ENCODE results near the gene SLC9A5. TPM values are rescaled to one million over a fixed set of nuclear protein-coding genes. Genes with fewer than 3 reads are reported as not detected.

SLC9A5 gene
- total RNA-seq, 1 experiment from 2014 or later, result 5.6 TPM

- H3K4me2 ChIP-seq (ENCODE audit: low read length), result no peak overlapping the region
- POLR2A ChIA-PET, result no interaction called here
- TF ChIP-seq ELF1 (IDR thresholded peaks at IDR 0.05; ENCODE audit: borderline replicate concordance, low read depth), result no peak
- no peak for TF ChIP-seq CTCF (IDR thresholded peaks at IDR 0.05 in 2 of 3, conservative IDR thresholded peaks at IDR 0.05 in 1 of 3; ENCODE audit: borderline replicate concordance in 1 of 3, insufficient read depth in 1 of 3, low read depth in 2 of 3, low read length in 2 of 3)
- no peak for TF ChIP-seq POLR2A (IDR thresholded peaks at IDR 0.05; ENCODE audit: borderline replicate concordance, extremely low read depth, insufficient read depth, insufficient read length)
- no peak for TF ChIP-seq ATF3 (IDR thresholded peaks at IDR 0.05)
- TF ChIP-seq CEBPB (IDR thresholded peaks at IDR 0.05; ENCODE audit: low read depth), result no peak
- TF ChIP-seq SP1 (IDR thresholded peaks at IDR 0.05; ENCODE audit: low read depth), result no peak
- TF ChIP-seq POLR2AphosphoS5 (IDR thresholded peaks at IDR 0.05; ENCODE audit: low read depth, low read length), result no peak
- no peak for TF ChIP-seq EZH2phosphoT487 (IDR thresholded peaks at IDR 0.05; ENCODE audit: borderline replicate concordance)
- no peak for TF ChIP-seq RAD21 (IDR thresholded peaks at IDR 0.05; ENCODE audit: low read depth)
- TF ChIP-seq ZFX (IDR thresholded peaks at IDR 0.05), result no peak
- TF ChIP-seq EZH2 (IDR thresholded peaks at IDR 0.05), result no peak
- no peak for TF ChIP-seq REST (IDR thresholded peaks at IDR 0.05; ENCODE audit: low read depth)
- TF ChIP-seq TCF7L2 (IDR thresholded peaks at IDR 0.05; ENCODE audit: borderline replicate concordance, extremely low read depth, insufficient read depth, insufficient read length), result no peak
- no peak for TF ChIP-seq FOSL1 (IDR thresholded peaks at IDR 0.05; ENCODE audit: low read depth)
- no peak for DNase-seq (ENCODE audit: low read depth, low spot score)
- H3K27ac ChIP-seq (ENCODE audit: low read depth, low read length), result no peak overlapping the region
- no peak overlapping the region for H3K9ac ChIP-seq (ENCODE audit: low read length)
- no peaks in the 10 kb centered on the region for H3K79me2 ChIP-seq (ENCODE audit: insufficient read depth, low read length)
- no peaks in the 10 kb centered on the region for H3K4me1 ChIP-seq (ENCODE audit: control insufficient read depth in 1 of 2, insufficient read depth in 2 of 2, low read length in 2 of 2)
- no peaks in the 10 kb centered on the region for H3K9me3 ChIP-seq (ENCODE audit: control insufficient read depth in 1 of 2, insufficient read depth in 1 of 2, low read depth in 1 of 2, low read length in 2 of 2)
- H3K9me2 ChIP-seq (ENCODE audit: insufficient read depth), result no peaks in the 10 kb centered on the region
- no peak overlapping the region for H3K4me3 ChIP-seq (replicated peaks in 1 of 2; ENCODE audit: low read depth in 1 of 2, low read length in 2 of 2)
- H2AFZ ChIP-seq (ENCODE audit: low read depth, low read length, poor library complexity, severe bottlenecking), result no peak overlapping the region
- BruUV-seq (replicated peaks), result no TSS peak
- RAD21 ChIA-PET (ENCODE audit: low non-redundant PET in 1 of 2, low total read pairs in 2 of 2, uncharacterized antibody in 2 of 2, unreplicated experiment in 2 of 2), result no interaction called here
- CTCF ChIA-PET, result no interaction called here
- H4K20me1 ChIP-seq (ENCODE audit: insufficient read depth), result no peaks in the 10 kb centered on the region
- no peak for ATAC-seq
- H3K36me3 ChIP-seq (ENCODE audit: control insufficient read depth in 1 of 2, insufficient read depth in 2 of 2, low read length in 2 of 2), result no peaks in the 10 kb centered on the region; a peak in 1 of 4 replicates
- intact Hi-C loops (cut with micrococcal nuclease), result no loop called here
- no peaks in the 10 kb centered on the region for H3K27me3 ChIP-seq (ENCODE audit: insufficient read depth, low read length)
Measured at GRCh38 chr16:67257486-67258160, 8.8 kb downstream of the SLC9A5 start.

Data from HCT116 (cell line).